MCF 10A (cell line): Measurements from ENCODE around the gene ACOT12. TPM values are rescaled to one million over a fixed set of nuclear protein-coding genes. Genes with fewer than 3 reads are reported as not detected.

Experiments used
- BruUV-seq: library from RNA; stranded (reverse); fragments of 400-500 nt; replicated peaks from 2 replicates; lab custom pipeline; 2021; lab: Mats Ljungman, UMichigan
- CTCF ChIA-PET: fragments of 300-600 bp; sonication (Branson Sonifier 250); formaldehyde crosslinking; extraction: SDS; loops from one replicate; lab custom pipeline; 2021; ENCODE audit warnings: antibody characterized with exemption, inconsistent platforms; lab: Yijun Ruan, JAX
- POLR2A ChIA-PET: fragments of 300-600, 350-650 bp; sonication (Branson Sonifier 250); formaldehyde crosslinking; extraction: SDS; loops from one replicate; lab custom pipeline; 2020; ENCODE audit warnings: antibody characterized with exemption, inconsistent platforms; lab: Yijun Ruan, JAX
- DNase-seq: peaks from one replicate; pipeline ENCODE4 v3.0.0-alpha.2; 2018; ENCODE audit not compliant: unreplicated experiment
- H3K27ac Mint-ChIP-seq: one replicate; pipeline ENCODE4 v1.8.0; 2022; ENCODE audit warnings: mild to moderate bottlenecking, low read depth, mixed read lengths; ENCODE audit not compliant: unreplicated experiment
- H3K27me3 Mint-ChIP-seq: one replicate; pipeline ENCODE4 v1.8.0; 2022; ENCODE audit warnings: mixed read lengths; ENCODE audit not compliant: insufficient read depth, unreplicated experiment
- H3K36me3 Mint-ChIP-seq: one replicate; pipeline ENCODE4 v1.8.0; 2022; ENCODE audit warnings: mild to moderate bottlenecking, moderate library complexity, mixed read lengths; ENCODE audit not compliant: insufficient read depth, unreplicated experiment
- H3K4me1 Mint-ChIP-seq: one replicate; pipeline ENCODE4 v1.8.0; 2022; ENCODE audit warnings: mixed read lengths; ENCODE audit not compliant: insufficient read depth, unreplicated experiment
- H3K4me3 Mint-ChIP-seq: one replicate; pipeline ENCODE4 v1.8.0; 2022; ENCODE audit warnings: mild to moderate bottlenecking, moderate library complexity, mixed read lengths; ENCODE audit not compliant: unreplicated experiment
- H3K9me3 Mint-ChIP-seq: one replicate; pipeline ENCODE4 v1.8.0; 2022; ENCODE audit warnings: mixed read lengths; ENCODE audit not compliant: unreplicated experiment
- CTCF ChIP-seq: fragments of 200-600 bp; IDR thresholded peaks from one replicate; pipeline ENCODE4 v1.8.0; 2022; ENCODE audit warnings: antibody characterized with exemption, mild to moderate bottlenecking; ENCODE audit not compliant: unreplicated experiment
- intact Hi-C: fragments of 100-400 bp; cut with micrococcal nuclease; formaldehyde crosslinking; loops from 2 replicates; pipeline ENCODE4 v1.14.1; 2022
- total RNA-seq: library from RNA; stranded (reverse); gene quantifications from 2 replicates; pipeline ENCODE4 v1.2.3, GENCODE V29; 2022

Gene ACOT12
- total RNA-seq, 1 experiment from 2014 or later: not detected

GRCh38 chr5:81334304-81335061, 59.5 kb downstream of the ACOT12 start:
- BruUV-seq: no TSS peak
- Mint-ChIP-seq H3K27ac (no peak overlapping the region), H3K36me3 (no peaks in the 10 kb centered on the region), H3K9me3 (no peaks in the 10 kb centered on the region), H3K4me1 (no peaks in the 10 kb centered on the region), H3K4me3 (no peak overlapping the region), H3K27me3 (no peaks in the 10 kb centered on the region)
- TF ChIP-seq CTCF: no peak
- CTCF ChIA-PET: interaction anchor here (0.6 to 1.3 kb wide), 3 partner anchors 15 to 71 kb away, joined by 3 to 4 read pairs (median 3); no protein-coding TSS in a partner anchor
- intact Hi-C loops: no loop called here
- POLR2A ChIA-PET: no interaction called here
- DNase-seq: no peak

DNA sequence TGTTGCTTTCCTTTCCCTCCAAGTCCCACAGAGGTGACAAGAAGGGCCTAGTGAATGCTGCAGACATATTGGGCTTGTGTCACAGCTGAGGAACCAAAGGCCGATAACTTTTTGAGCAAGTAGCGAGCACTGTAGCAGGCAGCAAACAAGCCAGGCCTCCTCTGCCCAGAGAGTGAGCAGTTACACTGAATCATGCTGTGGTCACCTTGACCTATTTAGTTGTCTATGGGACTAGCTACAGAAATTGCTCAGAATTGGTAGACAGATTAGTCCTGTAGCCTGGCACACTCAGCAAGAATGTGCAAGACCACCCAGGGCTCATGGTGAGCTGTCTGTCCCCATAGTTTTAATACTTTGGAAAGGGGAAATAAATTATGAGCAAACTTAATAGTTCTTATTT, 67.4 kb downstream of the ACOT12 start:
- ChIA-PET CTCF (interaction anchor here (1.0 kb wide), 1 partner anchor 933 kb away, joined by 3 read pairs; no protein-coding TSS in a partner anchor), POLR2A (no interaction called here)
- no TSS peak for BruUV-seq
- Mint-ChIP-seq H3K4me3 (no peak overlapping the region), H3K27ac (no peak overlapping the region), H3K36me3 (no peaks in the 10 kb centered on the region), H3K9me3 (no peaks in the 10 kb centered on the region), H3K4me1 (no peaks in the 10 kb centered on the region), H3K27me3 (no peaks in the 10 kb centered on the region)
- TF ChIP-seq CTCF: no peak
- DNase-seq: no peak
- intact Hi-C loops: no loop called here

GRCh38 chr5:81317536-81317935, 76.4 kb downstream of the ACOT12 start:
- CTCF ChIA-PET: interaction anchor here (0.7 kb wide), 1 partner anchor 634 kb away, joined by 3 read pairs; no protein-coding TSS in a partner anchor
- POLR2A ChIA-PET: no interaction called here
- peaks cover 22% of the 10 kb centered on the region for H3K36me3 Mint-ChIP-seq
- no peak overlapping the region for H3K27ac Mint-ChIP-seq
- no peaks in the 10 kb centered on the region for H3K9me3 Mint-ChIP-seq
- H3K4me1 Mint-ChIP-seq: peaks cover 5% of the 10 kb centered on the region
- no peaks in the 10 kb centered on the region for H3K27me3 Mint-ChIP-seq
- TF ChIP-seq CTCF: no peak
- BruUV-seq: no TSS peak
- no peak overlapping the region for H3K4me3 Mint-ChIP-seq
- DNase-seq: no peak
- intact Hi-C loops: no loop called here

DNA sequence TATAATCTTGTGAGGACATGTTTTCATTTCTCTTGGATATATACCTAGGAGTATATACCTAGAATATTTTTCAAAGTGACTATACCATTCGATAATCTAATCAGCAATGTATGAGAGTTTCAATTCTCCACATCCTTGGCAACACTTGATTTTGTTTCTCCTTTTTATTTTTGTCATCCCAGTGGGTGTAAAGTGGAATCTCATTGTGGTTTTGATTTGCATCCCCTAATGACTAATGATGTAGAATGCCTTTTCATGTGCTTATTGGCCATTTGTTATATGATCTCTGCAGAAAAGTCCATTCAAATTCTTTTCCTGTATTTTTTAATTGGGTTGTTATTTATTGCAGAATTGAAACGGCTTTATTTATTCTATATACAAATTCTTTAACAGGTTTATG, 77.4 kb downstream of the ACOT12 start:
- intact Hi-C loops: no loop called here
- H3K4me3 Mint-ChIP-seq: no peak overlapping the region
- no peaks in the 10 kb centered on the region for H3K9me3 Mint-ChIP-seq
- H3K36me3 Mint-ChIP-seq: peaks cover 32% of the 10 kb centered on the region
- no TSS peak for BruUV-seq
- TF ChIP-seq CTCF: no peak
- CTCF ChIA-PET: no interaction called here
- POLR2A ChIA-PET: interaction anchor here (0.7 kb wide), 1 partner anchor 13 kb away, joined by 3 read pairs; no protein-coding TSS in a partner anchor
- DNase-seq: no peak
- peaks cover 5% of the 10 kb centered on the region for H3K4me1 Mint-ChIP-seq
- no peak overlapping the region for H3K27ac Mint-ChIP-seq
- H3K27me3 Mint-ChIP-seq: no peaks in the 10 kb centered on the region
